ENCODE results near the gene ZNF669. TPM values are rescaled to one million over a fixed set of nuclear protein-coding genes. Genes with fewer than 3 reads are reported as not detected.

Gene ZNF669
- total RNA-seq, 1 donor from 2014 or later: 28.1 TPM

- Histone ChIP-seq H3K79me2 (ENCODE audit: low read depth) (no peaks in the 10 kb centered on the region), H3K4me1 (peaks cover 5% of the 10 kb centered on the region), H3K9me3 (ENCODE audit: low read depth) (no peaks in the 10 kb centered on the region), H3K4me2 (no peak overlapping the region), H3K27me3 (peaks cover 28% of the 10 kb centered on the region), H3F3A (ENCODE audit: low read depth) (peaks cover 19% of the 10 kb centered on the region), H3K9ac (no peak overlapping the region), H2AFZ (replicated peaks) (no peak overlapping the region), H3K27ac (no peak overlapping the region), H3K36me3 (no peaks in the 10 kb centered on the region), H3K4me3 (no peak overlapping the region), H4K20me1 (ENCODE audit: low read depth) (no peaks in the 10 kb centered on the region)
- Mint-ChIP-seq H3K4me3 (no peak overlapping the region), H3K27ac (no peak overlapping the region), H3K36me3 (peaks cover 6% of the 10 kb centered on the region), H3K27me3 (ENCODE audit: insufficient read depth, low read depth) (peaks cover 17% of the 10 kb centered on the region), H3K9me3 (peaks cover 7% of the 10 kb centered on the region), H3K4me1 (peaks cover 7% of the 10 kb centered on the region)
- no peak for DNase-seq (ENCODE audit: low spot score)
- no peak for TF ChIP-seq EZH2phosphoT487 (IDR thresholded peaks at IDR 0.05)
- no peak for TF ChIP-seq CTCF (IDR thresholded peaks at IDR 0.05)
- TF ChIP-seq EZH2 (IDR thresholded peaks at IDR 0.05): no peak
Measured at GRCh38 chr1:247115545-247115944, 11.4 kb upstream of the ZNF669 start.

GRCh38 chr1:247115141-247115510 is 11.0 kb upstream of the ZNF669 start:
- Histone ChIP-seq H3K4me2 (no peak overlapping the region), H4K20me1 (ENCODE audit: low read depth) (no peaks in the 10 kb centered on the region), H3K4me3 (no peak overlapping the region), H2AFZ (replicated peaks) (no peak overlapping the region), H3K36me3 (no peaks in the 10 kb centered on the region), H3K9me3 (ENCODE audit: low read depth) (no peaks in the 10 kb centered on the region), H3K4me1 (peaks cover 5% of the 10 kb centered on the region), H3K79me2 (ENCODE audit: low read depth) (no peaks in the 10 kb centered on the region), H3K9ac (no peak overlapping the region), H3F3A (ENCODE audit: low read depth) (peaks cover 19% of the 10 kb centered on the region), H3K27me3 (peaks cover 32% of the 10 kb centered on the region), H3K27ac (no peak overlapping the region)
- Mint-ChIP-seq H3K36me3 (peaks cover 6% of the 10 kb centered on the region), H3K27ac (no peak overlapping the region), H3K27me3 (ENCODE audit: insufficient read depth, low read depth) (peaks cover 17% of the 10 kb centered on the region), H3K4me3 (peak overlapping the region; percentile 71), H3K9me3 (peaks cover 7% of the 10 kb centered on the region), H3K4me1 (peaks cover 7% of the 10 kb centered on the region)
- no peak for TF ChIP-seq EZH2phosphoT487 (IDR thresholded peaks at IDR 0.05)
- TF ChIP-seq EZH2 (IDR thresholded peaks at IDR 0.05): no peak
- TF ChIP-seq CTCF (IDR thresholded peaks at IDR 0.05): no peak
- DNase-seq (ENCODE audit: low spot score): no peak

- Mint-ChIP-seq H3K27me3 (ENCODE audit: insufficient read depth, low read depth) (peaks cover 17% of the 10 kb centered on the region), H3K4me1 (peaks cover 9% of the 10 kb centered on the region), H3K4me3 (peak overlapping the region; percentile 71), H3K36me3 (peaks cover 9% of the 10 kb centered on the region), H3K9me3 (peaks cover 10% of the 10 kb centered on the region), H3K27ac (no peak overlapping the region)
- Histone ChIP-seq H3F3A (ENCODE audit: low read depth) (peaks cover 19% of the 10 kb centered on the region), H2AFZ (replicated peaks) (no peak overlapping the region), H3K4me1 (peaks cover 5% of the 10 kb centered on the region), H3K27me3 (peaks cover 38% of the 10 kb centered on the region), H3K9ac (no peak overlapping the region), H3K79me2 (ENCODE audit: low read depth) (no peaks in the 10 kb centered on the region), H3K4me3 (no peak overlapping the region), H3K4me2 (no peak overlapping the region), H4K20me1 (ENCODE audit: low read depth) (no peaks in the 10 kb centered on the region), H3K27ac (no peak overlapping the region), H3K36me3 (no peaks in the 10 kb centered on the region), H3K9me3 (ENCODE audit: low read depth) (no peaks in the 10 kb centered on the region)
- TF ChIP-seq EZH2 (IDR thresholded peaks at IDR 0.05): no peak
- no peak for TF ChIP-seq EZH2phosphoT487 (IDR thresholded peaks at IDR 0.05)
- no peak for TF ChIP-seq CTCF (IDR thresholded peaks at IDR 0.05)
- DNase-seq (ENCODE audit: low spot score): no peak
Measured at GRCh38 chr1:247114351-247115140, 10.4 kb upstream of the ZNF669 start.
